CD1c-positive myeloid dendritic cell (primary cell): ENCODE results near the gene ATP5MC3.
A peak's percentile ranks its signal among the peaks of the same experiment; 100 is the strongest.
"Not testable (repeated sequence)": the region's sequence is repeated elsewhere in the genome, so short reads cannot be mapped to it uniquely, and the experiment has no call there.

Experiments used
- DNase-seq: peaks from one replicate; pipeline ENCODE4 v3.0.0-alpha.2; 2016; ENCODE audit errors: extremely low spot score

ATP5MC3 gene

DNA sequence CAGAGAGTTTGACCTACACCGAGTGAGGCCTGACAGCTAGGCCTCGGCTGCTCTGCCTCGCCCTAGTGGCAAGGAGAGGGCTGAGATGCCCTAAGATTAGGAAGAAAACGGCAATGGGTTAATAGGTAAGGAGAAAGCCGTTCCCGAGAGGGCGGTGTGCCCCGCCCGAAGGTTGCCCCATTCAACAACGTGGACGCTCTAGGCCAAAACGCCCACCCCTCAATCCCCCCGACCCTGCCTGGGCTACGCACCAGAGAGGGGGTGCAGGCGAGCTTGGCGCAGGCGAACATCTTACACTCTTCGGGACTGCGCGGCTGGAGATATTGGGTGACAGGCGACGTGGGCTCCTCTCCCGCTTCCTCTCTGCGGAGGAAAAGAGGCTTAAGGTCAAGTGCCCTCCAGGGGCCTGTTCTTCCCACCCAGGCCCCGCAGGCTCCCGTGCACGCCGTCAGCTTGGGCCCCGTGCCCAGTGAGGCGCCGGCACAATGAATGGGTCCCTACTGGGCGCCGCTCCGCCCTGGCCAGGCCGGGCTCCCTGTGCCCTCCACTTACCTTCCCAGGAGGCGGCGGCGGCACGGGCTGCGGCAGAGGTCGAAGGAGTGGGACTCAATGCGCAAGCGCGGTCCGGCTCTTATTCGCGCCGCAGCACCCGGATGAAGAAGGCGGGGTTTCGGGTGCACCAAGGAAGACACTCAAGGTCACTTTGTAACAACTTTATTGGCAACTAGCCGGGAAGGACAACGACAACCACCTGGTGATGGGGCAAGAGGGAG lies at the start of gene ATP5MC3:
TSS of gene ATP5MC3 (minus strand) at position 607 of the 773 bp plus-strand sequence. CDS start at position 290, 317 bp downstream.
- peak; percentile 97 for DNase-seq

DNA sequence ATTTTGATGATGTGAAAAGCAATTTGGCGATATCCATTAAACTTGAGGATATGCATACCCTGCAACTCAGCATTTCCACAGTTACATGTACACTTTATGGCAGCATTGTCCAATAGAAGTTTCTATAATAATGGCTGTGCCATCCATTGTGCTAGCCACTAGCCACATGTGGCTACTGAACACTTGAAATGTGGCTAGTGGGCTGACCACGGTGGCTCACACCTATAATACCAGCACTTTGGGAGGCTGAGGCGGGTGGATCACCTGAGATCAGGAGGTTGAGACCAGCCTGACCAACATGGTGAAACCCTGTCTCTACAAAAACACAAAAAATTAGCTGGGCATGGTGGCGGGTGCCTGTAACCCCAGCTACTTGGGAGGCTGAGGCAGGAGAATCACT lies 47.1 kb upstream of the ATP5MC3 start:
- not testable (repeated sequence) for DNase-seq

DNA sequence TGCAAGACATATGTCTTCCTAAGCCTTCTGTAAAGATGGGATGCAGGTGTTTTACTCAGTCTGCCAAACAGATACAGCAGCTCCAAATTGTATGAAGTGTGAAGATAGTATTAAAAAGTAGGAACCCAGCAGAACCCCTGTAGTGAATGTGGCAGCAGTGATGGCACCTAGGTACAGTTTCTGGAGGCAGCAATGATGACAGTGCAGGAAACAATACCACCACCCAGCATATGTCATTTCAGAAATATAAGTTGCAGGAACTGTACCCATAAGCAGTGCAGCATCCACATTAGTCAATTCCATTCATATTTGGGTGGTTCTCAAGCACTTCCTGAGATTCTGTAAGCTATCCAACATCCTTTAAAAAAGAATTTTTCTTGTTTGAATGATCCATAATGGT lies 46.7 kb upstream of the ATP5MC3 start:
- DNase-seq = no peak

DNA sequence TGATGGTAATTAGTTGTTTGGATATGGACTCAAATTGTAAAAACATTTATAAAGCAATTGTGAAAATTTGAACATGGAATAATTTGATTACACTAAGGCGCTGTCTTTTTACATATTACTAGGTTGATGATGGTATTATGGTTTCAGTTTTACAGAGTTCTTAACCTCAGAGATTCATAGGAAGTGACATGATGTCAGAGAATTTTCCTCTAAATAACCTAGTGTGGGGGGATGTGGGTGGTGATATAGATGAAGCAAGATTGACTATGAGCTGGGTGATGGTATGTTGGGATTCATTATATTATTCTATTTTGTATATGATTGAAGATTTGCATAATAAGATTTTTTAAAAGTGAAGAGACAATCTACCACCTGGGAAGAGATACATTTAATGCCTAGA lies 45.9 kb upstream of the ATP5MC3 start:
- DNase-seq = peak; percentile 29

DNA sequence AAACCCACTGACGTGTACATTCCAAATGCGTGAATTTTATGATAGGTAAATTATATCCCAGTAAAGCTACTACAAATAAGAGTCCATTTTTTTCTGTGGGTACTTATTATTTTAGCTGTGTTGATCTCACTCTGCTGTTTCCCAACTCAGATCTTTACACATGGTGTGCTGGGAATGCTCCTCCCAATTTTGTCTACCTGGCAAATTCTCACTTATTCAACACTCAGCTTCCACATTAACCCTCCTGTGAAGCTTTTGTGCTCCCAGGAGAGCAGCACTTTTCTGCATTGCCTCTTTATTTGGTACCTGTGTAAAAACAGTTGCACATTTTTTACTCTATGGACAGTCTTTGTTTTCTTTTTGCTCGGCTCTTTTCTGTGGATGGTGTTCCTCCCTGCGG lies 38.6 kb upstream of the ATP5MC3 start:
- DNase-seq = no peak

DNA sequence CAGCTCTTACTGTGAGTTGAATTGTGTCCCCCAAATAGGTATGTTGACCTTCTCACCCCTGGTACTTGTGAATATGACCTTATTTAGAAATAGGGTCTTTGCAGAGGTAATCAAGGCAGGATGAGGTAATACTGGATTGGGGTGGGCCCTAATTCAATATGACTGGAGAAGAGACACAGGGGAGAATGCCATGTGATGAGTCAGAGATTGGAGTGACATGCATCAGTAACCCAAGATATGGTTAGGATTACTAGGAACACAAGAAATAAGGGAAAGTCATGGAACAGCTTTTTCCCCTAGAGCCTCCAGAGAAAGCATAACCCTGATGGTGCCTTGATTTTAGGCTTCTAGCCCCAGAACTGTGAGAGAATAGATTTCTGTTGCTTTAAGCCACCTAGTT lies 37.0 kb upstream of the ATP5MC3 start:
- no peak for DNase-seq

DNA sequence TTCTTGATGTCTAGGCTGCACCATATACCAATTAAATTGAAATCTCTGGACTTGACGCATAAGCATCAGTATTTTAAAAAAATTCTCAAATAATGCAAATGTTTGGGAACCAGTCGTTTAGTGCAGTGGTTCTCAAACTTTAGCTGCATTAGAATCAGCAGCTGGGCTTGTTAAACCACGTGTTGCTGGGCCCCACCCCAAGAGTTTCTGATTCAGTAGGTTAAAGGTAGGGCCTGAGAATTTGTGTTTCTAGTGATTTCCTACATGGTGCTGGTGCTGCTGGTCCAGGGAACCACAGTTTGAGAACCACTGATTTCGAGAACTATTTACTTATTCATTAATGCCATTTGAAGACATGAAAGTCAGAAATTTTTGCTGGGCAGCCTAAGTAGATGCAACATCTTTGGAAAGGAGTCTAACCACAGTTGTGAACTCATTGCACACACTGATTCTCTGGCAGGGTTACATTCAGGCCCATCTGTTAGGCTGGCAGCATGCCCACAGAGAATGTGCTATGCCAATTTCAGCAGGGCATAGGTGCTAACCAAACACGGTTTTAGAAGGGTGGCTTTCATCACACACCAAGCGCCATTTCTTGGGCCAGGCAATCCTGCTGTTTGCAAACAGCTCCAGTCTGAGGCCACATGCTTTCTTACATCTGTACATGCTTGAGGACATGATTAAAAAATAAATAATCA lies 26.4 kb upstream of the ATP5MC3 start:
- DNase-seq = no peak

DNA sequence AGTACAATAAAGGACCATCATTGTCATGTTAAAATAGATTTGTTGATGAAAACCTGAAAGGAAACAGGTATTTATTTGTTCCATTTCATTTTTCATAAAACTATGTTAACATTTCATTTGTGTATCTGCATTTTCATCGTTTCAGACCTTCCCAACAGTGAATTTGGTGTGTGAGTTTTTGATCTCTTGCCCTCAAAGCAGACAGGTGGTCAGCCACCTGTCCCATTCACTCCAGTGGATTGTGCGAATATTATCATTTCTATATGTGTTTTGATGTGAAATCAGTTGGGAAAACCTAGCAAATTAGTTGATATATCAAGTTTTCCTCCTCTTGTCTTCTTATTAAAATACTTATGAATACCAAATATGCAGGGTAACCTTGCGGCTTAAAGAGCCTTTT lies 25.4 kb upstream of the ATP5MC3 start:
- no peak for DNase-seq

DNA sequence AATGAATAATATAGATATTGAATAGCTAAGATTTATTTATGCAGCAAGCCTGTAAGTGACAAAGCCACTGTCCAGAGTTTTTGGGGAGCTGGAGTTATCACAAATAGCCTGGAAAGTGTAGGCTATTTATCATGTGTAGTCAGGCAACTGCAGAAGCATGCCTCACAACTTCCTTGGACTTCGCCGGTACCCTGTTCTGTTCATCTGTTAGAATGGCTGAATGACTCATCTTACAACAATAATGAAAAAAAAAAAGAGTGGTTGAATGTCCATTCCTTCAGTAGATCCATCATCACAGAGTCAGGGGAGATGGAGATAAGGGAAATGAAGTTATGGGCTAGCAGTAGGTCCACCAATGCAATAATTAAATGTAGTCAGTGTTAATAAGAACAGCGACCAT lies 24.0 kb upstream of the ATP5MC3 start:
- no peak for DNase-seq

DNA sequence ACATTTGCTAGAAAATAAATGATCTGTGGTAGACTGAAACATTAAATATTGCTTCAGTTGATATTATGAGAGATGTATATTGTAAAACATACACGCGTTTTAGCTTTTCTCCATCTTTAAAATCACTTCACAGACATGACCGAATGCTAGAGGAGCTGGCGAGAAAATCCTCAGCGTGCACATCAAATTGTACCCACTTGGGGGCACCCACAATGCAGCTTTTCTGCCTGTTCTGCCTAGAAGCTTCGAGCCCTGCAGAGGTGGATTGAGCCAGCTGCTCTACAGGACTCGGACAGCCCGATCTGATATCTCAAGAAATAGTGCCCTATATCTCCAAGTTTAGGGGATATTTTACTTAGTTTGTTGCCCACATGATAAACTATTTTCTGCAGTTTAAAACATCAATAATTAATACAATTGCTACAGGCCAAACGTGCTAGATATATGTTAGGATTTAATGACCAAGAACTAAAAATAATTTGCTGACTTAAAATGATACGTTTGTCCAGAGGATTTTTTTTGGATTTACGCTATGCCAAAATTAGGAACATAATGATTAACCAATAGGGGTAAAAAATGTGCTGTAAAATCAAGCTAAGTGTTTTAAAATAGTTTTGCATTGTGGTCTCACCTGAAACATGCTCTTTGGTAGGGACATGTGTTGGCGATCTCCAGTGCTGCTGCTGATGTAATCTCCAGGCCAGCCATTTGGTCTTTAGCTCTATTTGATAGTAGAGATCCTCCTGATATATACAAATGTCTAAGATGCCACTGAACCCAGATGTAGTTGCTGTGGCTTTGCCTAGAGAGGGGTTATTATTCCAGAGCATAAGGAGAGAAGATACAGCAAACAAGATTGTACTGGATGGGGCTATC lies 22.3 kb upstream of the ATP5MC3 start:
- DNase-seq = peak; percentile 42

DNA sequence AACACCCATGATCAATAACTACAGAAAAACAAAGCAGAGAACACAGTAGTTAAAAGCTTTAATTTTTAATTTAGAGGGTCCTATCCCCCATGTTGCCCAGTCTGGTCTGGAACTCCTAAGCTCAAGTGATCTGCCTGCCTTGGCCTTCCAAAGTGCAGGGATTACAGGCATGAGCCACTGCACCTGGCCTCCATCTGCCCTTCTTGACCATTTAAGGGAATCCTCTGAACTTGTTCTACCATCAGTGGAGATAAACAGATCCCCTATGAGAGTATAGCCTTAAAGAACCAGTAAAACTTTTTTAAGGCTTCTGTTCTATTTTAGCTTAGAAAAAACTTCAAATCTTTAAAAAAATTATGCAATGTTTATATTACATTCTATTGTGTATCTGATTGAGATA lies 13.5 kb upstream of the ATP5MC3 start:
- no peak for DNase-seq

DNA sequence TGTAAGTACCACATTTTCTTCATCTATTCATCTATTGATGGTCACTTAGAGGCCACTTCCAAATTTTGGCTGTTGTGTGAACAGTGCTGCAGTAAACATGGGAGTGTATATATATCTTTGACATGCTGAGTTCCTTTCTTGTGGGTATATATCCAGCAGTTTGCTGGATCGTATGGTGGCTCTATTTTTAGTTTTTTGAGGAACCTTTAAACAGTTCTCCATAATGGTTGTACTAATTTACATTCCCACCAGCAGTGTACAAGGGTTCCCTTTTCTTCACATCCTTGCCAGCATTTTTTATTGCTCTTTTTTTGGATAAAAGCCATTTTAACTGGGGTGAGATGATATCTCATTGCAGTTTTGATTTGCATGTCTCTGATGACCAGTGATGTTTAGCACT lies 7.3 kb upstream of the ATP5MC3 start:
- no peak for DNase-seq

DNA sequence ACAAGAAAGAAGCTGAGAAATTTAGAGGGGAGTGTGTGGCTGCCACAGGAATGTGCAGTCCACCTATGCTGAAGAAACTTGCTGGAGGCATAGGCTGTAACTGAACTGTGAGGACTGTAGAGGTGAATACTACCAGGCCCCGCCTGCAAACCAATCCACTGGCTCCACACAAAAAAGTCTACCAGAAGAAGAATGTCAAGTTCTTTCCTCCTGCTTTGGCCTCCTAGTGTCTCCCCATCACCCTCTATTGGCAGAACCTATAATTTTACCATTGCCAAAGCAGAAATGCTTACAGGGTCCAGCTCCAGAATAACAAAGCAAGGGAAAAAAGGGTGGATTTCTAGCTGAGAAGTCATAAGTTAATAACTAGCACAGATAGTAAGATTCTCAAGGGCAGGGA lies 5.9 kb upstream of the ATP5MC3 start:
- DNase-seq = no peak

DNA sequence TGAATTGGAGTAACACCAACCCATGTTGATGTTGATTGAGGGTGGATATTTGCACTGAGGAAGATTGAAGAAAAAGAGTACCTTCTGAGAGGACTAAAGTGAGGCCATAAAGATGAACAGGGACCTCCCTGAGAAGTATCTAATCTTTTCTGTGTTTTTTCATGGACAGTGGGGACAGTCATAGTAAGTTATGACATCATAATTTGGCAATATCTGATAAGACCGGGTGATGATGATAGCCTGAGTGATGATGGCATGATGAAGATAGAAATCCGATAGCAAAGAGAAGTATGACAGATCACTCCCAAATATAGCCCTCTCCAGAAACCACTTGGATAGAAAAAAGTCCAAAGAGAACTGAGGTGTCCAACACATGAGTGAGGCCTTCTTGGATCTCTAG lies 2.2 kb upstream of the ATP5MC3 start:
- DNase-seq = no peak

DNA sequence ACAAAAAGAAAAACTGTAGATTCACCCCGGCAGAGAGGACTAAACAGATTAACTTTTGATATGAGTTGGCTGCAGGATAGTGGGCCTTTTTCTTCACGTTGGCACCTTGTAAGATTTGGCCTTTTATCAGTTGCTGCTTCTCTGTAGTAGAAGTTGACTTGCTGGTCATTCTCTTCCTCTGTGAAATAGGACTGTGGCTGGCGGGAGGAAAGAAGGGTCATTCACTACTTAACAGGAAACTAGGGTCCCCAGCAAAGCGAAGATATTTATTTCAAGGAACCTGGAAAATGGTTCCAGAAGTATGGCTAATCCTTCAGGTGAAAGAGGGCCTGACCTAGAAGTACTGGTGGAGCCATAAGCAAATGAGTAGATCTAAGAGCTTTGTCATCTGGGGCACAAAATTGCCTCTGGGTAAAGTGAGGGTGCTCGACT lies 383 bp upstream of the ATP5MC3 start:
- no peak for DNase-seq

DNA sequence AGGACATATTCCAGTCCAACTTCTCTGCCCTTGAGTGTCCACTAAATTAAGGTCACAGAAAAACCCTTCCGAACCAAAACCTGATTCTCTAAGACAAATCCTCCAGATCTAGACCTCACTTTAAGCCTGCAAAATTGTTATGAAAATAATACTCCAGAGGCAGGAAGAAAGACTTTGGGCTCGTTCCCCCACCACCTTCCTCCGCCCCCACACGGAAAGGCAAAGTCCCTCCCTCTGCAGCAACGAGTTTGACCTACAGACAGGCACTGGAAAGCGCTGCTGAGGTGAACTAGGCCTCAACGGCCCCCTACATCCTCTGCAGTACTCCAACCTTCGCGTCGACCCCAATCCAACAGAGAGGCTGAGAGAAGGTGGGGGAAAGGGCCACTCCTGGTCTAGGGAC lies 808 bp downstream of the ATP5MC3 start:
- DNase-seq = peak; percentile 56

DNA sequence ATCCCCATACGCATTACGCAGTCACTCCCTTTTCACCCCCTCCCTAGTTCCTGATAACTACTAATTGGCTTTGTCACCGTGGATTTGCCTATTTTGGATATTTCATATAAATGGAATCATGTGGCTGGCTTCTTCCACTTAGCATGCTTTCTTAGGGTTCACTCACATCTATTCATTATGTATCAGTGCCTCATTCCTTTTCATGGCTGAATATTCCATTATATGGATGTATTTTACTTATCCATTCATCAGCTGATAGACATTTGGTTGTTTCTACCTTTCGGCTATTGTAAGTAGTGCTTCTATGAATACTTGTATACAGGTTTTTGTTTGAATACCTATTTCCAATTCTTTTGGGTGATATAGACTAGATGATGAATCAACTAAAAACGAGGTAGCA lies 4.9 kb downstream of the ATP5MC3 start:
- no peak for DNase-seq

DNA sequence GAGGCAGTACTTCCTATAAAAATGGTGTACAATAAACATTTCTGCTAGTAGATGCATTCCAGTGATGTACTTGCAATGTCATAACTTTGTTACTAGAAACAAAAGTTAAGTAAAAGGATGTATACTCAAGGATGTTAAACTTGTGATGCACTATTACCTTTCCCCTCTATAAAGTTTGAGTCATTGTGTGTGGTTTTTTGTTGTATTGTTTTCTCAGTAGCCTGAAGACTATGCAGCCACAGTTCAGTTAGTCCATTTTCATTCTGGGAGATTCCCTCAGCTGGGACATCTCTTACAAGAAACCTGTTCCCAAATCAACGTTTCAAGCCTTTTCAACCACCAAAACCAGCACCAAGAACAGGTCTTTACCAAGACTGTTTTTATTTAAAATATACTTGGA lies 5.6 kb downstream of the ATP5MC3 start:
- no peak for DNase-seq

DNA sequence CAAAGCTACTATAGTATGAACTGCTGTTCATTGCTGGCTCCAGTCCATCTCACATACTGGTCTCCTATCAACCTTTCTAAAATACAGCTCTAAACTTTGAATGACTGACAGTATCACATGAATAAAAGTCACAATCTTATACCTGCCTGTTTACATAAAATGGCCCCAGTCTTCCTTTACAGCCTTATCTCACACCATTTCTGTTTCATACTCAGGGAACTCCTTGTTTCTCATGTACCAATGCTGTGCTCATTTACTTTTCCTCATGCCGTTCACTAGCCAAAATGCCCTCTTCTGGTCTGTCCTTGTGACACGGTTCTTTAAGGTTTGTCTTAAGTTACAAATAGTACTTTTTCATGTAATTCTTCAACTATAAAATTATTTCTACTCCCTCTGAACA lies 6.2 kb downstream of the ATP5MC3 start:
- no peak for DNase-seq

DNA sequence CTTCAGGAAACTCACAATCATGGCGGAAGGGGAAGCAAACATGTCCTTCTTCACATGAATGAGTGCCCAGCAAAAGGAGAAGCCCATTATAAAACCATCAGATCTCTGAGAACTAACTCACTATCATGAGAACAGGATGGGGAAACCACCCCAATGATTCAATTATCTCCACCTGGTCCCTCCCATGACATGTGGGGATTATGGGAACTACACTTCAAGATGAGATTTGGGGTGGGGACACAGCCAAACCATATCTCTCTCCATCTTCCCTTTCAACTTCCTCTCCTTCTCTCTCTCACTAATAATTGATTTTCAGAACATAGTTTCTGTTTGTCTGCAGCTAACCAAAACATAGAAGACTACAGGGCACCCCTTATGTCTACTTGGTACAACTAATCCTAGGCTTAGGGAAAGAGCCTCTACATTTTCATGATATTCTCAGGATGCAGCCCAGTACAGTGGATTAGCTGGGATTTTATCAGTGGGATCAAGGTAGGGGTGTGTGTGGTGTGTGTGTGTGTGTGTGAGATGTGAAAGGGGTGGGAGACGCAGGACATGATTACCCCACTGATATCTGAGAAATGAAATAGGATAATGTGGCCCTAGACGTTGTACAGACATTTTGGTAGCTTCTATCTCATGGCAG lies 10.7 kb downstream of the ATP5MC3 start:
- peak; percentile 47 for DNase-seq

DNA sequence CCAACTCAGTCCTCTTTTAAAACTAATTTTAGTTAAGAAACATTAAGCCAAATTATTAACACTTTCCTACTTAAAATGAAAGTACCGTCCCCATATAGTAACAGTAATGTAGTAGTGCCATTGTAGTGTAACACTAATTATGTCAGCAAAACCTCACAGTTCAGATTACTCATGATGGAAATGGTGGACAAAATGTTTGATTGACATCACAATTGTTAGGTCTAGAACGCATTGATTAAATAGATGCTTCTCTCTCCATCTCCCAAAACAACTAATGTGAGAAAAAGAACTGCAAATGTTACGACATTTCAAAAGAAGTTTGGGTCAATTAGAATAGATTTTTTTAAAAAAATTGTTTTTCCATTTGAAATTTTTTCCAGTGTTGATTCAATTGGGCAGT lies 12.3 kb downstream of the ATP5MC3 start:
- DNase-seq = no peak

DNA sequence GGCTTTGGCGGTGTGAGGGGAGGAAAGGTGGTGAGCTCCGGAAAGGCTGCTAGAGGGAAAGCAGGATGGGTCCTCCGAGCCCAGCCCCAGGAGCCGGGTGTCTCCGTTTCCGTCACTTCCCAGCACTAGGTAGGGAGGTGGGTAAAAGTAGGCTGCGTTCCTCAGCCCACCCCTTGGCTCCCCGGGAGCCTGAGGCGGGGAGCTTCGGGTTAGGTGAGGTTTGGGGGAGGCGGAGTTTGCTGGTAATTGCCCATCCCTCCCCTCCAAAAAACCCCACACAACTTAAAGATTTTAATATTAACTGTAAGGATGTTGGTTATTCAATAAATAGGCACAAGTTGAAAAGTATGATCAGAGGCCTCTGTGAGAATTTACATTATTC lies 13.0 kb downstream of the ATP5MC3 start:
- no peak for DNase-seq
